H9 (cell line): ENCODE results near the gene GCH1. TPM values are rescaled to one million over a fixed set of nuclear protein-coding genes. Genes with fewer than 3 reads are reported as not detected.

Experiments used
- DNase-seq: peaks from one replicate; pipeline ENCODE4 v3.0.0-alpha.2; 2017
- H2AFZ ChIP-seq: one replicate; pipeline ENCODE4 v1.6.1; 2013; ENCODE audit warnings: mild to moderate bottlenecking, low read length, control low read depth, moderate library complexity
- H2AK5ac ChIP-seq: 2 replicates; pipeline ENCODE4 v1.6.1; 2013; ENCODE audit warnings: low read length, control low read depth, mixed read lengths; ENCODE audit not compliant: insufficient read length
- H2BK120ac ChIP-seq: one replicate; pipeline ENCODE4 v1.6.1; 2013; ENCODE audit warnings: low read depth, mild to moderate bottlenecking, low read length, control low read depth, inconsistent platforms; ENCODE audit not compliant: poor library complexity, severe bottlenecking
- H2BK12ac ChIP-seq: 2 replicates; pipeline ENCODE4 v1.6.1; 2013; ENCODE audit warnings: low read length, control low read depth, mixed read lengths, low read depth; ENCODE audit not compliant: insufficient read length
- H2BK15ac ChIP-seq: 2 replicates; pipeline ENCODE4 v1.6.1; 2013; ENCODE audit warnings: low read depth, low read length, control low read depth
- H2BK20ac ChIP-seq: one replicate; pipeline ENCODE4 v1.6.1; 2013; ENCODE audit warnings: low read depth, mild to moderate bottlenecking, low read length, control low read depth, inconsistent platforms; ENCODE audit not compliant: poor library complexity, severe bottlenecking
- H2BK5ac ChIP-seq: 2 replicates; pipeline ENCODE4 v1.6.1; 2013; ENCODE audit warnings: low read length, control low read depth, mixed read lengths; ENCODE audit not compliant: insufficient read length
- H3K14ac ChIP-seq: 2 replicates; pipeline ENCODE4 v1.6.1; 2013; ENCODE audit warnings: low read length, control low read depth; ENCODE audit not compliant: insufficient read depth
- H3K18ac ChIP-seq: 2 replicates; pipeline ENCODE4 v1.6.1; 2013; ENCODE audit warnings: low read depth, mild to moderate bottlenecking, mixed read lengths, low read length, control low read depth; ENCODE audit not compliant: insufficient read length
- H3K23ac ChIP-seq: 2 replicates; pipeline ENCODE4 v1.6.1; 2013; ENCODE audit warnings: low read length, control low read depth, mixed read lengths, low read depth; ENCODE audit not compliant: insufficient read length
- H3K23me2 ChIP-seq: 2 replicates; pipeline ENCODE4 v1.6.1; 2013; ENCODE audit warnings: low read depth, mild to moderate bottlenecking, mixed read lengths, low read length, control low read depth; ENCODE audit not compliant: insufficient read length, poor library complexity, severe bottlenecking
- H3K27ac ChIP-seq: 2 replicates; pipeline ENCODE4 v1.5.1; 2013; ENCODE audit warnings: low read length, control low read depth, mixed read lengths, low read depth; ENCODE audit not compliant: insufficient read length
- H3K27me3 ChIP-seq: 2 replicates; pipeline ENCODE4 v1.6.1; 2013; ENCODE audit warnings: low read length, control low read depth, inconsistent platforms; ENCODE audit not compliant: insufficient read depth
- H3K4ac ChIP-seq: 2 replicates; pipeline ENCODE4 v1.6.1; 2013; ENCODE audit warnings: low read depth, mild to moderate bottlenecking, control low read depth, inconsistent platforms, low read length, moderate library complexity
- H3K4me1 ChIP-seq: 2 replicates; pipeline ENCODE4 v1.6.1; 2013; ENCODE audit warnings: low read length, control low read depth, inconsistent platforms; ENCODE audit not compliant: insufficient read depth
- H3K4me2 ChIP-seq: 2 replicates; pipeline ENCODE4 v1.6.1; 2013; ENCODE audit warnings: low read length, control low read depth, mixed read lengths; ENCODE audit not compliant: insufficient read length, insufficient read depth
- H3K56ac ChIP-seq: 2 replicates; pipeline ENCODE4 v1.6.1; 2013; ENCODE audit warnings: low read depth, mild to moderate bottlenecking, mixed read lengths, low read length, control low read depth; ENCODE audit not compliant: insufficient read length
- H3K79me1 ChIP-seq: 2 replicates; pipeline ENCODE4 v1.6.1; 2013; ENCODE audit warnings: low read depth, mild to moderate bottlenecking, moderate library complexity, low read length, control low read depth, inconsistent platforms; ENCODE audit not compliant: insufficient read depth, poor library complexity, severe bottlenecking
- H3K79me2 ChIP-seq: 2 replicates; pipeline ENCODE4 v1.6.1; 2013; ENCODE audit warnings: low read length, control low read depth, inconsistent platforms; ENCODE audit not compliant: insufficient read depth
- H3K9ac ChIP-seq: 2 replicates; pipeline ENCODE4 v1.6.1; 2013; ENCODE audit warnings: low read length, control low read depth, mixed read lengths; ENCODE audit not compliant: insufficient read length; ENCODE audit errors: extremely low read depth
- H3K9me3 ChIP-seq: one replicate; pipeline ENCODE4 v1.6.1; 2013; ENCODE audit warnings: low read depth, low read length, inconsistent platforms; ENCODE audit not compliant: control insufficient read depth
- H3T11ph ChIP-seq: one replicate; pipeline ENCODE4 v1.6.1; 2013; ENCODE audit warnings: mild to moderate bottlenecking, low read length, control low read depth, inconsistent platforms
- H4K20me1 ChIP-seq: one replicate; pipeline ENCODE4 v1.6.1; 2013; ENCODE audit not compliant: control insufficient read depth, insufficient read length, insufficient read depth
- H4K5ac ChIP-seq: 2 replicates; pipeline ENCODE4 v1.6.1; 2013; ENCODE audit warnings: low read depth, mild to moderate bottlenecking, mixed read lengths, low read length, control low read depth; ENCODE audit not compliant: insufficient read length
- H4K8ac ChIP-seq: replicated peaks from 2 replicates; pipeline ENCODE4 v1.6.1; 2013; ENCODE audit warnings: low read length, control low read depth, mixed read lengths, low read depth; ENCODE audit not compliant: insufficient read length
- H4K91ac ChIP-seq: 2 replicates; pipeline ENCODE4 v1.6.1; 2013; ENCODE audit warnings: low read depth, mild to moderate bottlenecking, moderate library complexity, mixed read lengths, low read length, control low read depth; ENCODE audit not compliant: insufficient read length
- H3K27ac Mint-ChIP-seq, 3 experiments: 2 replicates in 2 of 3; 3 replicates in 1 of 3; pipeline ENCODE4 v1.8.0; 2020 to 2021; ENCODE audit warnings: mixed read lengths in 3 of 3, mild to moderate bottlenecking in 1 of 3, moderate library complexity in 1 of 3
- H3K27me3 Mint-ChIP-seq: 2 replicates; pipeline ENCODE4 v1.8.0; 2021; ENCODE audit warnings: low read depth, mild to moderate bottlenecking, moderate library complexity, mixed read lengths
- H3K36me3 Mint-ChIP-seq, 3 experiments: 2 replicates in 2 of 3; 3 replicates in 1 of 3; pipeline ENCODE4 v1.8.0; 2020 to 2021; ENCODE audit warnings: low read depth in 3 of 3, mixed read lengths in 3 of 3; ENCODE audit not compliant: insufficient read depth in 1 of 3
- H3K4me1 Mint-ChIP-seq, 2 experiments: 2 replicates each; pipeline ENCODE4 v1.8.0; 2020; ENCODE audit warnings: mixed read lengths in 2 of 2
- H3K4me3 Mint-ChIP-seq, 2 experiments: 2 replicates in 1 of 2; 3 replicates in 1 of 2; pipeline ENCODE4 v1.8.0; 2020 to 2021; ENCODE audit warnings: mild to moderate bottlenecking in 2 of 2, mixed read lengths in 2 of 2, moderate library complexity in 1 of 2
- H3K9me3 Mint-ChIP-seq, 2 experiments: 2 replicates in 1 of 2; 3 replicates in 1 of 2; pipeline ENCODE4 v1.8.0; 2020; ENCODE audit warnings: mild to moderate bottlenecking in 2 of 2, mixed read lengths in 2 of 2, moderate library complexity in 1 of 2
- WGBS: extraction: QIAGEN DNeasy Blood & Tissue Kit; methylation state at CpG from one replicate; pipeline ENCODE4 v1.1.7; 2013; ENCODE audit warnings: missing lambda C conversion rate, low lambda C conversion rate, mixed read lengths; ENCODE audit not compliant: insufficient read length; ENCODE audit errors: extremely low coverage; 5-methylcytosine and 5-hydroxymethylcytosine counted together
- total RNA-seq: library from RNA; stranded (reverse); gene quantifications from 2 replicates; pipeline ENCODE4 v1.2.1, GENCODE V29; 2021
- TF ChIP-seq, protein P1 (sequence below): fragments of 200-600 bp; sonication (generic); conservative IDR thresholded peaks from 3 replicates; pipeline ENCODE4 v1.8.0; 2021; ENCODE audit warnings: antibody characterized with exemption, mild to moderate bottlenecking

The GCH1 gene
- total RNA-seq, 1 experiment from 2014 or later = 7.7 TPM

DNA sequence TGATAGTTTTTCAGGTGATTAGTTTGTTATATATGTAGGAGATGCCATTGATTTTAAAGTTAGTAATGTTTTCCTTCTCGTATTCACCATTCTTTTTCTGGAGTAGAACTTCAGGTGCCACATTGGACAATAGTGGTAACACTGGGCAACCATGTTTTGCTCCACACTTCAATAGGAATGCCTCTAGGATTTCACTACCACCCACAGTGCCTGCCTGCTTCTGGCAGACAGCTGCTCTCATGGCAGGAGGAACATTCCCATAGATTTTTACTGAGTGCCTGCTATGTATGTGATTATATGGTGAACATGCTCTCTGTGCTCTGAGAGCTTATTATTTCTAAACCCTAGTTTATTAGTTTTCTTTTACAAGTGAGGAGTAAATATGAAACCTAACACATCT is 53.7 kb downstream of the GCH1 start:
- Histone ChIP-seq H4K5ac (no peak overlapping the region), H3K79me2 (no peaks in the 10 kb centered on the region), H3K4me2 (no peak overlapping the region), H2BK12ac (no peak overlapping the region), H3T11ph (no peak overlapping the region), H2AFZ (no peak overlapping the region), H3K4ac (no peak overlapping the region), H3K79me1 (no peaks in the 10 kb centered on the region), H4K20me1 (no peaks in the 10 kb centered on the region), H3K9ac (no peak overlapping the region), H3K27ac (no peak overlapping the region), H3K18ac (no peak overlapping the region), H2BK20ac (no peak overlapping the region), H4K8ac (no peak overlapping the region), H2BK120ac (no peak overlapping the region), H2BK5ac (no peak overlapping the region), H3K4me1 (no peaks in the 10 kb centered on the region), H2BK15ac (no peak overlapping the region), H4K91ac (no peak overlapping the region), H3K56ac (no peak overlapping the region), H3K23me2 (no peaks in the 10 kb centered on the region), H3K9me3 (no peaks in the 10 kb centered on the region), H3K14ac (no peak overlapping the region), H3K27me3 (no peaks in the 10 kb centered on the region), H3K23ac (no peak overlapping the region), H2AK5ac (no peak overlapping the region)
- no peaks in the 10 kb centered on the region for H3K27me3 Mint-ChIP-seq
- no peaks in the 10 kb centered on the region; a peak in 2 of 5 replicates for H3K9me3 Mint-ChIP-seq
- TF ChIP-seq, protein P1, sequence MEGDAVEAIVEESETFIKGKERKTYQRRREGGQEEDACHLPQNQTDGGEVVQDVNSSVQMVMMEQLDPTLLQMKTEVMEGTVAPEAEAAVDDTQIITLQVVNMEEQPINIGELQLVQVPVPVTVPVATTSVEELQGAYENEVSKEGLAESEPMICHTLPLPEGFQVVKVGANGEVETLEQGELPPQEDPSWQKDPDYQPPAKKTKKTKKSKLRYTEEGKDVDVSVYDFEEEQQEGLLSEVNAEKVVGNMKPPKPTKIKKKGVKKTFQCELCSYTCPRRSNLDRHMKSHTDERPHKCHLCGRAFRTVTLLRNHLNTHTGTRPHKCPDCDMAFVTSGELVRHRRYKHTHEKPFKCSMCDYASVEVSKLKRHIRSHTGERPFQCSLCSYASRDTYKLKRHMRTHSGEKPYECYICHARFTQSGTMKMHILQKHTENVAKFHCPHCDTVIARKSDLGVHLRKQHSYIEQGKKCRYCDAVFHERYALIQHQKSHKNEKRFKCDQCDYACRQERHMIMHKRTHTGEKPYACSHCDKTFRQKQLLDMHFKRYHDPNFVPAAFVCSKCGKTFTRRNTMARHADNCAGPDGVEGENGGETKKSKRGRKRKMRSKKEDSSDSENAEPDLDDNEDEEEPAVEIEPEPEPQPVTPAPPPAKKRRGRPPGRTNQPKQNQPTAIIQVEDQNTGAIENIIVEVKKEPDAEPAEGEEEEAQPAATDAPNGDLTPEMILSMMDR = no peak
- H3K27ac Mint-ChIP-seq = no peak overlapping the region
- peaks cover 1 to 5% (median 4%) of the 10 kb centered on the region in 3 experiments; a peak in 3 of 7 replicates for H3K36me3 Mint-ChIP-seq
- no peak overlapping the region for H3K4me3 Mint-ChIP-seq
- DNase-seq = no peak
- H3K4me1 Mint-ChIP-seq = peaks cover 8 to 10% of the 10 kb centered on the region in 2 experiments
- WGBS = no CpG with 5 or more reads among the region's 1 CpG
